GM21423 (cell line): ENCODE measurements around the gene MSI1.
"Not testable (repeated sequence)": the region's sequence is repeated elsewhere in the genome, so short reads cannot be mapped to it uniquely, and the experiment has no call there.

Source experiments
- ATAC-seq: cut with Tn5 transposase; IDR thresholded peaks from one replicate; pipeline ENCODE4 v1.9.1; 2021; ENCODE audit warnings: mild to moderate bottlenecking, moderate library complexity; ENCODE audit not compliant: unreplicated experiment

MSI1 gene

DNA sequence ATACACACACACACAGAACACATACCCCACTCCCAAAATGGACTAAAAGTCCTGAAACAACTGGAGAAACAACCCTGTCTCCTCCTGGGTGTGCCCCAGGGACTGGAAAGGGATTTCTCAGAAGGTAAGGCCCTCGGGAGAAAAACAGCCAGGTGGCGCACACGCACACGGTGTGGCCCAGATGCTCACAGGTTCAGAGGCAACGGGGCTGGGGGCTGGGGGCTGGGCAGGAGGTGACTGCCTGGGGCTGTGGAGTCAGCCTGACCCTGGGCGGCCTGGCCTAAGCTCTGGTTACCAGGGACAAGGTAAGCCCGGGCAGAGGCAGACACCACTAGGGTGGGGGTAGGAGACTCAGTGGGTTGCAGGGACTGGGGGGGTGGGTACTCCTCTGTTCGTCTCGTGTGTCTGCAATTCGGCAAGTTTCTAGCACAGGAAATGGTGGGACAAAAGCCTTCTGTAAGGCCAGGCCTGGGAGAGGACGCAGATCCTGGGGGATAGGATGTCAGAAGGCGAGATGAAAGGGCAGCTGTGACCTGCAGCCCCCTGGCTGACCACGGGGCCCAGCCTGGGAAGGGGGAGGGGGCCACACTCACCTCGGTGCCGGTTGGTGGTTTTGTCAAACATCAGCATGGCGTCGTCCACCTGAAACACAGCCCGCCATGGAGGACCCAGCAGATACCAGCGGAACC is 10.4 kb downstream of the MSI1 start:
- no peak for ATAC-seq

DNA sequence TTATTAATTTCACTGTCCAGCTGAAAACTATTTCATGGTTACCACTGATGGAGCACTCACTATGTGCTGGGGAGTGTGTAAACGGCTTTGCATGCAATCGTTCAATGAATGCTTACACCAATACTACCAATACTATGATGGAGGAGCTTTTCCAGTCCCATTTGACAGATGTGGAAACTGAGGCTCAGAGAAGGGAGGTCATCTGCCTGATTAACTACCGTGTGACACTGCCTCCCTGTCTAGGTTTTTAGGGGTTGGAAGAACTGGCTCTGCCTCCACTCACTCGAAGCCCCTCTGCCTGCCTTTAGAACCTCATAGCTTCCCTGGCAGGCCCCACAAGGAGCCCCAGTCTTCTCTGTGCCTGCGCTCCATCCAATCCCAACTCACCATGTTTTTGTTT is 11.9 kb downstream of the MSI1 start:
- no peak for ATAC-seq

DNA sequence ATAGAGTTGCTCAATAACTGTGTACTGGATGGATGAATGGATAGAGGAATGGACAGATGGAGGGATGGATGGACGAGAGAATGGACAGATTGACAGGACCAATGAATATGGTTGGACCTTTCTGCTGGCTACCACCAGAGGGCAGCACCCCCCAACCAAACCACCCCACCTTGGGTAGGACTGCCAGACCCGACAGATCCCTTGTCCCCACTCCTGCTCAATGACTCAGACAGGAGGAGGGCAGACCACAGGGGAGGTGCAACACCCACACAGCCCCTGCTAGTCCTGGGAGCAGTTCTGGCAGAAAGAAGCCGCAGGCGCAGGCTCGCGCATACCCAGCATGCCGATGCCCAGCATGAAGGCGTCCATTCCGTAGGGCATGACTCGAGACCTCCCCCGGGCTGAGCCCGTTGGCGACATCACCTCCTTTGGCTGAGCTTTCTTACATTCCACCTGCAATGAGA is 12.4 kb downstream of the MSI1 start:
- ATAC-seq: no peak

DNA sequence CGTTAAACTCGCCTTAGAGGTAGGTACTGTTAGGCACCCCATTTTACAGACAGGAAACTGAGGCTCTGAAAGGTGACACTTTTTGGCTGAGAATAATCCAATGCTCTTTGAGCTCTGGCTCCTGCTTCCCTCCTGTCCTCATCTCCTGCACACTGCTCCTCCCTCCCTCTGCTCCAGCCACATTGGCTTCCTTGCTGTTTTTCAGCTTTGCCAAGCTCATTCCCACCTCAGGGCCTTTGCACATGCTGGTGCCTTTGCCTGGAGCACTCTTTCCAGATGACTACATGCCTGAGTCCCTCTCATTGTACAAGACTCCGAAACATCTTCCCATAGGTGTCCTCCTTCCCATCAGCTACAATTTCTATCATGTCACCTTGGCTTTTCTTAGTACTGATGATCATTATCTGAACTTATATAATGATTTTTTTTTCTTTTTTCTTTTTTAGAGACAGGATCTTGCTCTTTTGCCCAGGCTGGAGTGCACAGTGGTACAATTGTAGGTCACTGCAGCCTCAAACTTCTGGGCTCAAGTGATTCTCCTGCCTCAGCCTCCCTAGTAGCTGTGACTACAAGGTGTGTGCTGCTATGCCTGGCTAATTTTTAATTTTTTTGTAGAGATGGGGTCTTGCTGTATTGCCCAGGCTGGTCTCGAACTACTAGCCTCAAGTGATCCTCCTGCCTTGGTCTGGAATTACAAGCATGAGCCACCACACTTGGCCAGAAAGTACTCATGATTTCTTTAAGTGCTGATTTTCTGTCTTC is 15.2 kb downstream of the MSI1 start:
- ATAC-seq: no peak

DNA sequence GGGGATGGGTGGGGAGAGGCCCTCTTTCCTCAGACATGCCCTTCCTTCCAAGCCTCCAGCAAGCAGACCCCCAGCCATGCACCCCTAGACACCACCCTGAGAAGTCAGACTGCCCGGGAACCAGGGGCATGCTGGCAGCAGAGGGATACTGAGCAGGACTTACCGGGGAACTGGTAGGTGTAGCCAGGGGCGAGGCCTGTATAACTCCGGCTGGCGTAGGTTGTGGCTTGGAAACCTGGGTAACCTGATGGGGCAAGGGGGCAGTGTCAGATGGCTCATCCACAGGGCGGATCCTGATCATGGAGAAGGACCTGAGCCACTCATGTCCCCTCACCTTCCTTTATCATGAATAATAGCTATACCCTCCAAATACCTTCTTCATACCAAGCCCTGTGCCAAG is 15.8 kb downstream of the MSI1 start:
- no peak for ATAC-seq

DNA sequence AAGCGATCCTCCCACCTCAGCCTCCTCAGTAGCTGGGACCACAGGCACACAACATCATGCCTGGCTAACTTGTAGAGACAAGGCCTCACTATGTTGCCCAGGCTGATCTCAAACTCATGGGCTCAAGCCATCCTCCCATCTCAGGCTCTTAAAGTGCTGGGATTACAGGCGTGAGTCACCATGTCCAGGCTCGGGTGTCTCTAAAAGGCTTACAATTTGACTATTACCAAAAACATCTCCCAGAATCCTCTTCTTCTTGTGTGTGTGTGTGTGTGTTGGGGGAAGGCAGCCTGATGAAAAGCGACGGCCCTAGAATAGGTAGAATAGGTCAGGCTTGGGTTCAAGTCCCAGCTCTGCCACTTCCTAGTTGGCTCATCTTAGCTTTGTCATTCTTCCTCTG is 16.8 kb downstream of the MSI1 start:
- ATAC-seq: no peak

DNA sequence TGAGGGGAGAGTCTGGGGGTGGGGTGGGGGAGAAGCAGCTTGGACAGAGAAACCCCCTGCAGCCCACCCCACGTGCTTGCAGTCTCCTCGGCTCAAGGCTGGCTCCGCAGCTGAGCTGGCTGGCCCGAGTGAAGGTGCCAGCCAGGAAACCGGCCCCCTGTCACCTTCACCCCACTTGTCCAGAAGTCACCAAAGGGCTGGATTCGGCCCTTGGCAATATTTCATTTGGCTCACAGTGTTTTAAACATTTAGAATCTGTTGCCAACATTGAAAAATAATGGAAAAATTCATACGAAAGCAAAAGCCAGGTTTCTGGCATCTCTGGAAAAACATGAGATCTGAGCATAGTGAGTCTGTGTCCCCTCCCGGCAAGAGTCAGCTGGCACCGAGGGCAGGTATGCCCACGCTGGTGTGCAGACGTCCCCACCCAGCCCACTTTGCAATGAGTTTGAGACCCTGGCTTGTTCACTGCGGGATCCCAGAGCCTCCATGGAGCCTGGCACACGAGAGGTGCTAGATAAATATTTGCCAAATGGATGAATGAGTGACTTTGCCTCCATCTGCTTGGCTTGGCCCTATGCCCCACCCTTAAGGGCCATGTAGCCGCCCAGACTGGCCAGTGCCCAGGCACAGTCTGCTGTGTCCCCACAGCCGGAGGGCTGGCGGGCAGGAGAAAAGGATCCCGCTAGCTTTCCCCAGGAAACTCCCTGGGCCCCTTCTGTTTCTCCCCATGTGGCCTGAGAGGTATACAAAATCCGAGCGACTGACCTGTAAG is 18.2 kb downstream of the MSI1 start:
- ATAC-seq: no peak

DNA sequence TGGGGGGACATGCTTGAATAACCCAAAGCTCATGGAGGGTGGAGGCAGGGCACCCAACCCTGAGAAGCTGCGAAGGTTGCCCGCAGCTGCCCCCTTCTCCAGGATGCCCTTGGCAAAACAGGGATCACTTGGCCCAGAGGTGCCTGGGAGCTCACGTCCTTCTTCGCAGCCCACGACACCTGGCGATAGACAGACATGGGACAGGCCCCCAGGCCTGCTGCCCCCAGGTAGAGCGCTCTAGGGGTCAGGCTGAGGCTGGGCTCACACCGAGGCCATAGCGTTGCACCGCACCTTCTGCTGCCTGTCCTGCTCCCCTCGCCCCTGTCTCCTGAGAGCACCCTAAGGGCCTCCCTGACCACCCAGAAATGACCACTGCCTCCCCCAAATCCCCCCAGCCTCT is 21.2 kb downstream of the MSI1 start:
- no peak for ATAC-seq

DNA sequence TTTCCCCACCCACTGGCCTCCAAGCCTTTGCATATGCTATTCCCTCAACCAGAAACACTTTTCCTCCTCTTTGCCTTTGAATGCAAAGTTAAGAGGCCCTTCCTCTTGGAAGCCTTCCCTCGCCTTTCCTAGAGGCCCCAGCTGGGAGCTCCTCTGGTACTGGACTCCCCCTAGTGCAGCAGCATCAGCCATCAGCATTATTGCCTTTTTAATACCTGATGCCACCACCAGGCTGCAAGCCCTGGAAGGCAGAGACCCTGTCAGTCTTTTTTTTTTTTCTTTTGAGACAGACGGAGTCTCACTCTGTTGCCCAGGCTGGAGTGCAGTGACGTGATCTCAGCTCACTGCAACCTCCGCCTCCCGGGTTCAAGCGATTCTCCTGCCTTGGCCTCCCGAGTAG is 22.3 kb downstream of the MSI1 start:
- no peak for ATAC-seq

DNA sequence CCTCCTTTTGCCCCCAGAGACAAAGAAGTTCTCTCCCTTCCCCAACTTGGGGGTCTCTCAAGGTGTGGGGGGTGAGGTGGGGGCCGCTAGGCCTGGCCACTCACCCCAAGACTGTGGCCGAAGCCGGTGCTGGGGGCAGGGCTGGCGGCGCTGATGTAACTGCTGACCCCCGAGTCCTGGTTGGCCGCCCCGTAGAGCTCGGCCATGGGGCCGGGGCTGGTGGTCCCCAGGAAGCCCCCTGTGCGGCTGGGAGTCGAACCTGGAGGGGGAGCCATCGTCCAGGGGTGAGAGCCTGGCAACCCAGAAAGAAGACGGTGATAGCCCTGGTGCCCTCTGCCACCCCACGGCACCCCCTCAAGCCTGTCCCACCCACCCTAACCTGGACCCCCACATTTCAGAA is 22.9 kb downstream of the MSI1 start:
- ATAC-seq: no peak

DNA sequence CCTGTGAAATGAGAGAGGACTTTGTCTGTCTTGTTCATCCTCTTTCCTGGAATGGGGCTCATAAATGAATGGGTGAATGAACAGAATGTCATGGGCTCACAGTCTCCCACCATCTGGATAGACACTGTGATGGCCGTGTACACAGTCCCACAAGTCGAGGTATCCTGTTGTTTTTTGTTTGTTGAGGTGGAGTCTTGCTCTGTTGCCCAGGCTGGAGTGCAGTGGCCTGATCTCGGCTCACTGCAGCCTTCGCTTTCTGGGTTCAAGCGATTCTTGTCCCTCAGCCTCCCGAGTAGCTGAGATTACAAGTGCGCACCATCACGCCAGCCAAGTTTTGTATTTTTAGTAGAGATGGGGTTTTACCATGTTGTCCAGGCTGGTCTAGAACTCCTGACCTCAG is 25.3 kb downstream of the MSI1 start:
- no peak for ATAC-seq

DNA sequence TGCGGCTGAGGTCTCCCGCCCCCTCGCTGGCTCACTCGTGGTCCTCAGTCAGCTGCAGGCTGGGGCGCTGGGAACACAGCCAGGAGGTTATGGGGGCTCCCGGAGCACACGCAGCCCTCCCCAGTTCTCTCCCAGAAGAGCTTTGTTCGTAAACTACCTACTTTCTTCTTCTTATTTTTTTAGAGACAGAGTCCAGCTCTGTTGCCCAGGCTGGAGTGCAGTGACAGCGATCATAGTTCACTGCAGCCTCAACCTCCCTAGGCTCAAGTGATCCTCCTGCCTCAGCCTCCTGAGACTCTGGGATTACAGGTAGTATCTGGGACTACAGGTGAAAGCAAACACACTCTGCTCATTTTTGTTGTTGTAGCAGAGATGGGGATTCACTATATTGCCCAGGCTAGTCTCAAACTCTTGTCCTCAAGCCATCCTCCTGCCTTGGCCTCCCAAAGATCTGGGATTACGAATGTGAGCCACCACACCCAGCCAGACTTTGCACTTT is 25.9 kb downstream of the MSI1 start:
- no peak for ATAC-seq

DNA sequence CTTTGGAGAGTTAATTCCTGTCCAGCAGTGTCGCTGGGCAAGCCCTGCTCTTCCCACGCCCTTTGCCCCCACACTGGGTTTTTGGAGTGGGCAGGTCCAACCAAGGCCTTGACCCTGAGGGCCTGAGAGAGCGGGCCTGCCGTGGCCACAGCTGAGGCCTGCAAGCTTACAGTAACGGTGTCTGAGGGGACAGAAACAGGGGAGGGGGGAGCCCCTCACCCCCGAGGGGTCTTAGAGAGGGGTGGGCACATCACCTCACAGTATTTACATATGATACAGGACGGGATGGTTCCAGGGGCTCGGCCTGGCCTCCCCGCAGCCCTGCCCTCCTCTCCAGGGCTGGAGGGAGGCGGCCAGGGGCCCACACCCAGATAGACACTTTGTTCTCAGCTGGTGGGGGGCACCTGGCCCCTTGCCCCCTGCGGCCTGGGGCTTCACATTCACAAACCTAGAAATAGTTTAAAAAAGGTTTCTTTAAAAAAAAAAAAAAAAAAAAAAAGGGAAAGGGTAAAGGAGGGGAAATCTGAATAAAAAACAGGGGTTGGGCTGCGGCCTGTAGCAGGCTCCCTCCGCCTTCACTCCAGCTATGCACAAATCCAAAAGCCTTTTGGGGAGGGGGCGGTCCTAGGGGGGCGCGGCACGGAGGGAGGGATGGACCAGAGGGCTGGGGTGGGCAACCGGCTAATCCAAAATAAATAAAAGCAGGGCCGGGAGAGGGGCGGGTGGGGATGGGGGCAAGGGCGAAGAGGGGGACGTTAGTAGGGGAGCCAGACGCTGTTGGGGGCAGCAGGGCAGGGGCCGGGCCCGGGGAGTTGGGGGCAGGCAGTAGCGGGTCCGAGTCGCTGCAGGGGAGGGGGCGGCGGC is 26.6 kb downstream of the MSI1 start:
- no peak for ATAC-seq

DNA sequence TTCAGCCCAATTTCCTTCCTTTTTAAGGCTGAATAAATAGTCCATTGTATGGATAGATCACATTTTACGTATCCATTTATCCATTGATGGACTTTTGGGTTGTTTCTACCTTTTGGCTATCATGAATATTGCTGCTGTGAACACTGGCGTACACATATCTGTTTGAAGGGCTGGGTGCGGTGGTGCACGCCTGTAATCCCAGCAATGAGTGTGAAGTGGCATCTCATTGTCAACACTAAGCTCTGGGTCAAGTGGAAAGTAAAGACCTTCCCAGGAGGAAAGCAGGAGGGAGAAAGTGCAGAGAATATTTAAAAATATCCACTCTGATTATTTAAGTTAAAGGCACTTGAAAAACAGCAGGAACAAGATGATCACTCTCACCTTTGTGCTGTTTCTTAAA is 29.7 kb downstream of the MSI1 start:
- ATAC-seq: no peak

DNA sequence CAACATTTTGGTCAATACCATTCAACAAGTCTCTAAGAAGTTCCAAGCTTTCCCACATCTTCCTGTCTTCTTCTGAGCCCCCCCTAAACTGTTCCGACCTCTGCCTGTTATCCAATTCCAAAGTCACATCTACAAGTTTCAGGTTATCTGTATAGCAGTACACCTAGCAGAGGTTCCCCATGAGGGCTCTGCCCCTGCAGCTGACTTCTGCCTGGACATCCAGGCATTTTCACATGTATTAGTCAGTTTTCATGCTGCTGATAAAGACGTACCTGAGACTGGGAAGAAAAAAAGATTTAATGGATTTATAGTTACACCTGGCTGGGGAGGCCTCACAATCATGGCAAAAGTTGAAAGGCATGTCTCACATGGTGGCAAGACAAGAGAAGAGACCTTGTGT is 31.2 kb downstream of the MSI1 start:
- no peak for ATAC-seq

DNA sequence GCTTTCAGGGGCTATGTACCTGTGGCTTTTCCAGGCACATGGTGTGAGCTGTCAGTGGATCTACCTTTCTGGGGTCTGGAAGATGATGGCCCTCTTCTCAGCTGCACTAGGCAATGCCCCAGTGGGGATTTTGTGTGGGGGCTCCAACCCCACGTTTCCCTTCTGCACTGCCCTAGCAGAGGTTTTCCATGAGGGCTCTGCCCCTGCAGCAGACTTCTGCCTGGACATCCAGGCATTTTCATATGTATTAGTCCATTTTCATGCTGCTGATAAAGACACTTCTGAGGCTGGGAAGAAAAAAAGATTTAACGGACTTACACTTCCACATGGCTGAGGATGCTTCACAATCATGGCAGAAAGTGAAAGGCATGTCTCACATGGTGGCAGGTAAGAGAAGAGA is 32.6 kb downstream of the MSI1 start:
- not testable (repeated sequence) for ATAC-seq

DNA sequence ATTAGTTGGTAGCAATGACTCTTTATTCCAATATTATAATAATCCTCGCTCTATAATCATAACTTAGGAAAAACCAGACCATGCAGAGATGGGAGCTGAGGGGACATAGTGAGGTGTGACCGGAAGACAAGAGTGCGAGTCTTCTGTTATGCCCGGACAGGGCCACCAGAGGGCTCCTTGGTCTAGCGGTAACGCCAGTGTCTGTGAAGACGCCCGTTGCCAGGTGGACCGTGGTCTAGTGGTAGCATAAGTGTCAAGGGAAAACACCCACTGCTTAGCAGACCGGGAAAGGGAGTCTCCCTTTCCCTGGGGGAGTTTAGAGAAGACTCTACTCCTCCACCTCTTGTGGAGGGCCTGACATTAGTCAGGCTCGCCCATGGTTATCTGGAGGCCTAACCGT is 33.5 kb downstream of the MSI1 start:
- ATAC-seq: not testable (repeated sequence)

DNA sequence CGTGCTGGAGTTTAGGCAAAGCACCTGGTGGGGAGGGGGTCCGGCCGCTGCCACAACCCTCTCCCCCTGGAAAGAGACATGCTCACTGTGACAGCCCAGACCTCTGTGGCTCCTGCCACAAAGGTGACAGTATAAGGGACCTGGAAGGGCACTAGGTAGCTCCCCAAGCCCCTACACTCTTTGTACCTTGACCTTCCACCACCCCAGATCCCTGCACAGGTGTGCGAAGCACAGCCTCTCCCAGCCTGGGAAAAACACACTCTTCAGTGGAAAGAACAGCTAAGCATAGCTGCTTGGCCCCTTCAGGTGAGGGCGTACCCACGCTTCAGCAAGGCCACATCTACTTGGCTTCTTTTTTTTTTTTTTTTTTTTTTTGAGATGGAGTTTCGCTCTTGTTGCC is 36.4 kb downstream of the MSI1 start:
- ATAC-seq: no peak

DNA sequence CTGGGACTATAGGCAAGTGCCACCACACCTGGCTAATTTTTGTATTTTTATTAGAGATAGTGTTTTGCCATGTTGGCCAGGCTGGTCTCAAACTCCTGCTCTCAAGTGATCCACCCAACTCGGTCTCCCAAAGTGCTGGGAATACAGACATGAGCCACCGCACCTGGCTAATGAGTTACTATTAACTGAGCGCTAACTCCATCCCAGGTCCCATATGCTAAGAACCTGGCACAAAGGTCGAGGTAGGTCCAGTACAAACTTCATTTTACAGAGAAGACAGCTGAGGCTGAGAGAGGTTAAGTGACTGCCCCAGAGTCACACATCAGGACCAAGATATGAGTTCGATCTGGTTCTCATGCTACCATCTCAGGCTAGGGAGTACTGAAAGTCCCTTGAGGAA is 36.9 kb downstream of the MSI1 start:
- ATAC-seq: no peak

DNA sequence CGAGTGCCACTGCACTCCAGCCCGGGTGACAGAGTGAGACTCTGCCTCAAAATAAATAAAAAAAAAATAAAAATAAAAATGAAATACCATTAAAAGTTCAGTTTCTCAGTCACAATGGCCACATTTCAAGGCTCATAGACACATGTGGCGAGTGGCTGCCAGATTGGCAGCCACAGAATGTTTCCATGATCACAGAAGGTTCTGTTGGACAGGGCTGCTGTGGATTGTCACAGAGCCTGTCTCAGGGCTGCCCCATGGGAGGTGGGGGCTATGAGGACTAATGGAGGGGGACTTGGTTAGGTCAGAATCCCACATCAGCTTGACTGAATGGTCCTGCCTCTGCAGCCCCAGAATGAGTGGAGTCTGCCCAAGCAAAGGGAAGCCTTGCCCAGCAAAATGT is 37.6 kb downstream of the MSI1 start:
- ATAC-seq: no peak

DNA sequence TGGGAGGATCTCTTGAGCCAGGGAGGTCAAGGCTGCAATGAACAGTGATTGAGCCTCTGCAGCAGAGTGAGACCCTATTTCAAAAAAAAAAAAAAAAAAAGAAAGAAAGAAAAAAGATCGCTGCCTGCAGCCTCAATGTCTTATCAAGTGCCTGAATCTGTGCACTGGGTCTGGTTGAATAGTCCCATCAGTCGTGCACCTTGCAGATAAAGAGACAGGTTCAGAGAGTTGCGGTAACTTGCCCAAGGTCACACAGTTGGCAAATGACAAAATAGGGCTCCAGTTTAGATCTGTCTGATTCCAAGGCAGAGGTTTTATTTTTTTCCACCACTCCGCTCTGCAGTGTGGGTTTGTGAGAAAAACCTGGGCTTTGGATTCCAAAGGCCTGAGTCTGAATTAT is 40.7 kb downstream of the MSI1 start:
- ATAC-seq: no peak
